Naive thymus-derived CD4-positive, alpha-beta T cell (primary cell): ENCODE data around the gene TBX21. TPM values are rescaled to one million over a fixed set of nuclear protein-coding genes. Genes with fewer than 3 reads are reported as not detected.

Experiments used
- ATAC-seq: fragments of 150-1000 bp; cut with Tn5 transposase; 2 replicates; pipeline ENCODE4 v1.10.0; 2021; ENCODE audit warnings: mild to moderate bottlenecking, moderate library complexity
- CTCF ChIA-PET: fragments of 350-600 bp; sonication (Branson Sonifier 250); formaldehyde crosslinking; loops from one replicate; lab custom pipeline; 2021; ENCODE audit warnings: antibody characterized with exemption; lab: Charles Lee
- POLR2A ChIA-PET: fragments of 350-600 bp; sonication (Branson Sonifier 250); formaldehyde crosslinking; loops from one replicate; lab custom pipeline; 2021; ENCODE audit warnings: antibody characterized with exemption, inconsistent platforms; lab: Charles Lee
- DNase-seq, 9 donors: peaks; one replicate each; pipeline versions ENCODE4 v3.0.0 to v3.0.0-alpha.2; 2020 to 2022; ENCODE audit warnings: mixed read lengths in 1 of 9
- H3K27ac ChIP-seq: one replicate; pipeline ENCODE4 v1.7.0; 2013; ENCODE audit warnings: mild to moderate bottlenecking, low read depth, low read length, moderate library complexity
- H3K27me3 ChIP-seq, 2 donors: one replicate each; pipeline ENCODE4 v1.7.0; 2013; ENCODE audit warnings: low read length in 2 of 2, mild to moderate bottlenecking in 2 of 2, moderate library complexity in 2 of 2; ENCODE audit not compliant: control insufficient read depth in 2 of 2, insufficient read depth in 2 of 2
- H3K36me3 ChIP-seq, 3 experiments: 1 replicate in 2 of 3; 2 replicates in 1 of 3; pipeline ENCODE4 v1.7.0; 2013; ENCODE audit warnings: low read length in 3 of 3, mild to moderate bottlenecking in 3 of 3, moderate library complexity in 1 of 3; ENCODE audit not compliant: insufficient read depth in 3 of 3, control insufficient read depth in 2 of 3
- H3K4me1 ChIP-seq, 2 donors: one replicate each; pipeline ENCODE4 v1.7.0; 2013; ENCODE audit warnings: low read length in 2 of 2, mild to moderate bottlenecking in 2 of 2, moderate library complexity in 1 of 2; ENCODE audit not compliant: control insufficient read depth in 2 of 2, insufficient read depth in 2 of 2
- H3K4me3 ChIP-seq: 2 replicates; pipeline ENCODE4 v1.7.0; 2013; ENCODE audit warnings: mild to moderate bottlenecking, low read length
- H3K9me3 ChIP-seq, 3 experiments: 1 replicate in 2 of 3; 2 replicates in 1 of 3; pipeline ENCODE4 v1.7.0; 2013; ENCODE audit warnings: low read length in 3 of 3; ENCODE audit not compliant: control insufficient read depth in 2 of 3
- H3K27ac Mint-ChIP-seq, 9 donors: one replicate each; pipeline ENCODE4 v1.8.0; 2020 to 2022; ENCODE audit warnings: mixed read lengths in 9 of 9, mild to moderate bottlenecking in 8 of 9, moderate library complexity in 5 of 9, inconsistent platforms in 2 of 9
- H3K27me3 Mint-ChIP-seq, 5 donors: one replicate each; pipeline ENCODE4 v1.8.0; 2021 to 2022; ENCODE audit warnings: mixed read lengths in 5 of 5, mild to moderate bottlenecking in 1 of 5
- H3K36me3 Mint-ChIP-seq, 5 donors: one replicate each; pipeline ENCODE4 v1.8.0; 2020 to 2022; ENCODE audit warnings: mixed read lengths in 5 of 5, mild to moderate bottlenecking in 3 of 5, inconsistent platforms in 1 of 5
- H3K4me1 Mint-ChIP-seq, 7 donors: one replicate each; pipeline ENCODE4 v1.8.0; 2020 to 2022; ENCODE audit warnings: mixed read lengths in 7 of 7, mild to moderate bottlenecking in 3 of 7, inconsistent platforms in 1 of 7
- H3K4me3 Mint-ChIP-seq, 10 donors: one replicate each; pipeline ENCODE4 v1.8.0; 2020 to 2022; ENCODE audit warnings: mild to moderate bottlenecking in 10 of 10, mixed read lengths in 10 of 10, moderate library complexity in 6 of 10, inconsistent platforms in 2 of 10
- H3K9me3 Mint-ChIP-seq, 11 donors: one replicate each; pipeline ENCODE4 v1.8.0; 2020 to 2022; ENCODE audit warnings: mixed read lengths in 11 of 11, mild to moderate bottlenecking in 4 of 11, inconsistent platforms in 1 of 11, moderate library complexity in 1 of 11
- intact Hi-C, 2 donors: fragments of 100-400 bp; cut with micrococcal nuclease; formaldehyde crosslinking; loops; one replicate each; pipeline ENCODE4 v1.15.1; 2023
- polyA plus RNA-seq, 2 donors: library from polyadenylated mRNA; unstranded; fragments of 300-500 nt; fragmentation: Illumina TruSeq; gene quantifications; one replicate each; pipeline ENCODE4 v1.2.3, GENCODE V29; 2021
- total RNA-seq, 6 experiments: library from RNA in 5 of 6; stranded (reverse) in 5 of 6; gene quantifications; 1 replicate in 5 of 6; 2 replicates in 1 of 6; pipeline ENCODE4 v1.2.3 and lab custom pipeline; 2021 to 2026

Gene TBX21
- total and polyA plus RNA-seq, 7 experiments from 2014 or later, result 0.13 to 38.6 (median 1.5) TPM

- H3K27ac ChIP-seq, result no peak overlapping the region
- ATAC-seq, result no peak
- POLR2A ChIA-PET, result interaction anchor here (0.7 to 1.4 kb wide), 3 partner anchors 10 to 36 kb away, joined by 3 to 4 read pairs (median 4); no protein-coding TSS in a partner anchor
- no peak overlapping the region for H3K4me3 Mint-ChIP-seq
- no peak overlapping the region for H3K4me3 ChIP-seq
- H3K9me3 Mint-ChIP-seq, result peaks cover 0 to 1% (median 0%) of the 10 kb centered on the region in 11 donors
- H3K4me1 Mint-ChIP-seq, result peaks cover 0 to 16% (median 0%) of the 10 kb centered on the region in 7 donors
- peak overlapping the region in 4 of 9 donors; percentile 38 to 66 (median 53) for H3K27ac Mint-ChIP-seq
- peaks cover 4 to 30% (median 10%) of the 10 kb centered on the region in 5 donors for H3K36me3 Mint-ChIP-seq
- H3K4me1 ChIP-seq, result peaks cover 0 to 1% of the 10 kb centered on the region in 2 donors
- H3K27me3 ChIP-seq, result no peaks in the 10 kb centered on the region
- CTCF ChIA-PET, result interaction anchor here (1.3 to 2.3 kb wide), 3 partner anchors 9 to 14 kb away, joined by 4 to 12 read pairs (median 6); no protein-coding TSS in a partner anchor
- peaks cover 6 to 31% (median 9%) of the 10 kb centered on the region in 3 experiments for H3K36me3 ChIP-seq
- H3K9me3 ChIP-seq, result no peaks in the 10 kb centered on the region
- intact Hi-C loops, result no loop called here
- DNase-seq, result peak in 1 of 9 donors; percentile 14
- H3K27me3 Mint-ChIP-seq, result no peaks in the 10 kb centered on the region
Observed at GRCh38 chr17:47686664-47687327, 46.2 kb upstream of the TBX21 start.

- Mint-ChIP-seq H3K9me3 (peaks cover 0 to 1% (median 0%) of the 10 kb centered on the region in 11 donors), H3K4me3 (no peak overlapping the region), H3K27me3 (peaks cover 0 to under 1% (median 0%) of the 10 kb centered on the region in 5 donors), H3K27ac (peak overlapping the region in 3 of 9 donors; percentile 36 to 56 (median 38)), H3K4me1 (peaks cover 0 to 18% (median under 1%) of the 10 kb centered on the region in 7 donors), H3K36me3 (peaks cover under 1 to 25% (median 6%) of the 10 kb centered on the region in 5 donors)
- POLR2A ChIA-PET, result interaction anchor here (0.7 to 1.4 kb wide), 3 partner anchors 10 to 36 kb away, joined by 3 to 4 read pairs (median 4); no protein-coding TSS in a partner anchor
- H3K27ac ChIP-seq, result no peak overlapping the region
- ATAC-seq, result no peak
- H3K27me3 ChIP-seq, result no peaks in the 10 kb centered on the region
- H3K9me3 ChIP-seq, result no peaks in the 10 kb centered on the region
- intact Hi-C loops, result no loop called here
- H3K4me3 ChIP-seq, result no peak overlapping the region
- DNase-seq, result no peak
- peaks cover under 1 to 25% (median 4%) of the 10 kb centered on the region in 3 experiments for H3K36me3 ChIP-seq
- H3K4me1 ChIP-seq, result peaks cover 1 to 6% of the 10 kb centered on the region in 2 donors
- CTCF ChIA-PET, result interaction anchor here (0.8 to 2.3 kb wide), 4 partner anchors 9 to 13 kb away, joined by 4 to 12 read pairs (median 6); no protein-coding TSS in a partner anchor
Observed at GRCh38 chr17:47687328-47687690, 45.7 kb upstream of the TBX21 start.

- no peak overlapping the region for H3K4me3 ChIP-seq
- Mint-ChIP-seq H3K36me3 (peaks cover 0 to 20% (median 4%) of the 10 kb centered on the region in 5 donors), H3K27ac (peak overlapping the region in 1 of 9 donors; percentile 36), H3K4me3 (no peak overlapping the region), H3K27me3 (peaks cover 0 to 3% (median 0%) of the 10 kb centered on the region in 5 donors), H3K9me3 (peaks cover 0 to 1% (median 0%) of the 10 kb centered on the region in 11 donors), H3K4me1 (peaks cover 1 to 20% (median 5%) of the 10 kb centered on the region in 7 donors)
- H3K27ac ChIP-seq, result no peak overlapping the region
- peaks cover 5 to 11% of the 10 kb centered on the region in 2 donors for H3K4me1 ChIP-seq
- no peak for ATAC-seq
- no peaks in the 10 kb centered on the region for H3K9me3 ChIP-seq
- H3K27me3 ChIP-seq, result no peaks in the 10 kb centered on the region
- CTCF ChIA-PET, result interaction anchor here (0.8 to 2.3 kb wide), 4 partner anchors 10 to 13 kb away, joined by 4 to 12 read pairs (median 6); no protein-coding TSS in a partner anchor
- POLR2A ChIA-PET, result interaction anchor here (0.7 to 1.4 kb wide), 3 partner anchors 11 to 37 kb away, joined by 3 to 4 read pairs (median 4); no protein-coding TSS in a partner anchor
- DNase-seq, result peak in 1 of 9 donors; percentile 17
- H3K36me3 ChIP-seq, result peaks cover 0 to 21% (median 0%) of the 10 kb centered on the region in 3 experiments
- intact Hi-C loops, result no loop called here
Observed at GRCh38 chr17:47687748-47688147, 45.3 kb upstream of the TBX21 start.

GRCh38 chr17:47690121-47690520 is 42.9 kb upstream of the TBX21 start:
- Mint-ChIP-seq H3K4me3 (no peak overlapping the region), H3K27ac (no peak overlapping the region), H3K27me3 (peaks cover 0 to 12% (median 0%) of the 10 kb centered on the region in 5 donors), H3K9me3 (peaks cover 0 to 1% (median 0%) of the 10 kb centered on the region in 11 donors), H3K4me1 (peaks cover 13 to 24% (median 16%) of the 10 kb centered on the region in 7 donors), H3K36me3 (peaks cover 0 to 6% (median 0%) of the 10 kb centered on the region in 5 donors)
- ATAC-seq (no peak), DNase-seq (peak in 1 of 9 donors; percentile 19)
- Histone ChIP-seq H3K9me3 (no peaks in the 10 kb centered on the region), H3K27me3 (no peaks in the 10 kb centered on the region), H3K36me3 (peaks cover 0 to 4% (median 0%) of the 10 kb centered on the region in 3 experiments), H3K27ac (no peak overlapping the region), H3K4me3 (no peak overlapping the region), H3K4me1 (peaks cover 14 to 17% of the 10 kb centered on the region in 2 donors)
- POLR2A ChIA-PET, result interaction anchor here (1.6 kb wide), 1 partner anchor 40 kb away, joined by 3 read pairs; the partner anchor contains the start of gene KPNB1
- CTCF ChIA-PET, result no interaction called here
- intact Hi-C loops, result loop anchor here in 1 of 2 donors (10.0 kb wide), 1 partner anchor 205 kb away; the partner anchor contains the start of gene SP2

GRCh38 chr17:47692137-47692894 is 40.7 kb upstream of the TBX21 start:
- Histone ChIP-seq H3K9me3 (no peaks in the 10 kb centered on the region), H3K4me3 (no peak overlapping the region), H3K36me3 (no peaks in the 10 kb centered on the region), H3K27me3 (no peaks in the 10 kb centered on the region), H3K4me1 (peaks cover 14 to 17% of the 10 kb centered on the region in 2 donors), H3K27ac (no peak overlapping the region)
- Mint-ChIP-seq H3K4me1 (peaks cover 17 to 32% (median 19%) of the 10 kb centered on the region in 7 donors), H3K36me3 (no peaks in the 10 kb centered on the region), H3K4me3 (peak overlapping the region in 8 of 10 donors; percentile 15 to 93 (median 89)), H3K27me3 (peaks cover 0 to 13% (median 0%) of the 10 kb centered on the region in 5 donors), H3K27ac (peak overlapping the region in 1 of 9 donors; percentile 91), H3K9me3 (no peaks in the 10 kb centered on the region)
- DNase-seq (no peak), ATAC-seq (no peak)
- intact Hi-C loops, result loop anchor here in 1 of 2 donors (2.0 to 10.0 kb wide), 2 partner anchors 14 to 202 kb away; partner anchors contain the start of gene SP2
- ChIA-PET POLR2A (interaction anchor here (1.5 kb wide), 1 partner anchor 16 kb away, joined by 4 read pairs; no protein-coding TSS in a partner anchor), CTCF (interaction anchor here (0.6 kb wide), 1 partner anchor 41 kb away, joined by 3 read pairs; no protein-coding TSS in a partner anchor)
